Measurements from ENCODE around the gene SKIDA1. TPM values are rescaled to one million over a fixed set of nuclear protein-coding genes. Genes with fewer than 3 reads are reported as not detected.

Gene SKIDA1
- total and polyA plus RNA-seq, 11 donors: 0.61 to 5.4 (median 3.1) TPM

GRCh38 chr10:21535494-21535965 lies 10.0 kb upstream of the SKIDA1 start:
- Histone ChIP-seq H3K4me3 (peak overlapping the region; percentile 54 to 88 (median 78)), H3K4me1 (peaks cover 0 to 31% (median 22%) of the 10 kb centered on the region in 12 donors), H3K36me3 (peaks cover 0 to 42% (median 35%) of the 10 kb centered on the region in 9 donors), H3K9me3 (no peaks in the 10 kb centered on the region), H3K27ac (peak overlapping the region; percentile 89 to 99 (median 97)), H3K27me3 (no peaks in the 10 kb centered on the region)
- ATAC-seq (no peak), DNase-seq (no peak)
- intact Hi-C loops (cut with DNase I): loop anchor here in 6 of 10 donors (5.0 to 10.0 kb wide), 5 partner anchors 38 to 469 kb away; partner anchors contain the start of gene DNAJC1 (in 1 of the 6)
- TF ChIP-seq CTCF (IDR thresholded peaks at IDR 0.05): no peak
- TF ChIP-seq POLR2A (IDR thresholded peaks at IDR 0.05): no peak
- 18 to 35% (median 31%) methylated on average over 9 of the region's 9 CpGs for WGBS, 4 donors

- Histone ChIP-seq H3K9me3 (no peaks in the 10 kb centered on the region), H3K27me3 (no peaks in the 10 kb centered on the region), H3K4me3 (peak overlapping the region; percentile 54 to 88 (median 78)), H3K27ac (peak overlapping the region; percentile 89 to 99 (median 97)), H3K4me1 (peaks cover 0 to 31% (median 22%) of the 10 kb centered on the region in 12 donors), H3K36me3 (peaks cover 0 to 35% (median 28%) of the 10 kb centered on the region in 9 donors)
- ATAC-seq (peak in 3 of 4 donors; percentile 6 to 37 (median 21)), DNase-seq (peak; percentile 54 to 80 (median 63))
- WGBS, 4 donors: 1 to 4% (median 2%) methylated on average over 24 to 96 of the region's 96 CpGs
- TF ChIP-seq CTCF (IDR thresholded peaks at IDR 0.05) (peak in 3 of 12 donors; percentile 23 to 30 (median 26)), POLR2A (IDR thresholded peaks at IDR 0.05) (no peak)
- intact Hi-C loops (cut with DNase I): loop anchor here in 7 of 10 donors (5.0 to 10.0 kb wide), 7 partner anchors 38 to 787 kb away; partner anchors contain the start of genes BMI1 (in 1 of the 7) and DNAJC1 (in 1 of the 7)
Measured at GRCh38 chr10:21534604-21535493, 9.4 kb upstream of the SKIDA1 start.

GRCh38 chr10:21534280-21534586 lies 8.8 kb upstream of the SKIDA1 start:
- intact Hi-C loops (cut with DNase I): loop anchor here in 5 of 10 donors (5.0 to 10.0 kb wide), 6 partner anchors 37 to 788 kb away; partner anchors contain the start of genes BMI1 (in 1 of the 5) and DNAJC1 (in 1 of the 5)
- peaks cover 0 to 31% (median 22%) of the 10 kb centered on the region in 12 donors for H3K4me1 ChIP-seq
- peaks cover 0 to 29% (median 22%) of the 10 kb centered on the region in 9 donors for H3K36me3 ChIP-seq

More at GRCh38 chr10:21534280-21534586, 8.8 kb upstream of the SKIDA1 start:
- no peaks in the 10 kb centered on the region for H3K9me3 ChIP-seq
- peak overlapping the region; percentile 54 to 88 (median 78) for H3K4me3 ChIP-seq
- TF ChIP-seq POLR2A (IDR thresholded peaks at IDR 0.05): no peak
- TF ChIP-seq CTCF (IDR thresholded peaks at IDR 0.05): no peak
- WGBS, 4 donors: 0 to 2% (median 1%) methylated on average over 3 to 26 of the region's 26 CpGs
- ATAC-seq: no peak
- no peaks in the 10 kb centered on the region for H3K27me3 ChIP-seq
- peak overlapping the region; percentile 89 to 99 (median 97) for H3K27ac ChIP-seq
- no peak for DNase-seq
